Ascending aorta (tissue), 2 donors: Measurements from ENCODE around the gene HIVEP2. TPM values are rescaled to one million over a fixed set of nuclear protein-coding genes. Genes with fewer than 3 reads are reported as not detected.

Source experiments
- DNase-seq, 2 donors: peaks; one replicate each; pipeline ENCODE4 v3.0.0-alpha.2; 2019; ENCODE audit warnings: low spot score in 2 of 2
- H3K27ac ChIP-seq, 2 donors: fragments of 200-600 bp; sonication (generic); one replicate each; pipeline ENCODE4 v1.5.1; 2016 to 2017; ENCODE audit warnings: mild to moderate bottlenecking in 1 of 2
- H3K27me3 ChIP-seq: fragments of 200-600 bp; sonication (generic); one replicate; pipeline ENCODE4 v1.5.1; 2017
- H3K36me3 ChIP-seq, 2 donors: fragments of 200-600 bp; sonication (generic); one replicate each; pipeline ENCODE4 v1.5.1; 2016
- H3K4me1 ChIP-seq, 2 donors: fragments of 200-600 bp; sonication (generic); one replicate each; pipeline ENCODE4 v1.5.1; 2016 to 2017; ENCODE audit warnings: mild to moderate bottlenecking in 1 of 2
- H3K4me3 ChIP-seq, 2 donors: fragments of 200-600 bp; sonication (generic); one replicate each; pipeline ENCODE4 v1.5.1; 2016 to 2017; ENCODE audit warnings: mild to moderate bottlenecking in 1 of 2
- H3K9me3 ChIP-seq, 2 donors: fragments of 200-600 bp; sonication (generic); one replicate each; pipeline ENCODE4 v1.5.1; 2016
- CTCF ChIP-seq, 3 experiments: fragments of 200-600 bp in 2 of 3; fragments of 450-650 bp in 1 of 3; sonication (generic) in 2 of 3; IDR thresholded peaks; one replicate each; pipeline ENCODE4 v1.5.1; 2016 to 2019; ENCODE audit warnings: antibody characterized with exemption in 3 of 3, mild to moderate bottlenecking in 1 of 3, moderate library complexity in 1 of 3
- intact Hi-C: fragments of 100-400 bp; cut with DNase I; formaldehyde crosslinking; loops from one replicate; pipeline ENCODE4 v1.15.1; 2023
- total RNA-seq: library from RNA; depleted of rRNA; stranded (reverse); fragments of >200 nt; gene quantifications from one replicate; pipeline ENCODE4 v1.1.0, GENCODE V29; 2016

The HIVEP2 gene
- total RNA-seq, 1 donor from 2014 or later: 14.5 TPM

- no peak overlapping the region for H3K27ac ChIP-seq
- no peaks in the 10 kb centered on the region for H3K27me3 ChIP-seq
- no peaks in the 10 kb centered on the region for H3K4me1 ChIP-seq
- TF ChIP-seq CTCF (IDR thresholded peaks at IDR 0.05): no peak
- H3K36me3 ChIP-seq: no peaks in the 10 kb centered on the region
- no peaks in the 10 kb centered on the region for H3K9me3 ChIP-seq
- no peak overlapping the region for H3K4me3 ChIP-seq
- intact Hi-C loops: no loop called here
- no peak for DNase-seq
Observed at GRCh38 chr6:142738035-142738396, 207.0 kb downstream of the HIVEP2 start.

- TF ChIP-seq CTCF (IDR thresholded peaks at IDR 0.05): no peak
Observed at GRCh38 chr6:142737368-142738034, 207.5 kb downstream of the HIVEP2 start.

GRCh38 chr6:142735204-142735603 is 209.8 kb downstream of the HIVEP2 start:
- no peaks in the 10 kb centered on the region for H3K27me3 ChIP-seq
- H3K9me3 ChIP-seq: no peaks in the 10 kb centered on the region
- no peaks in the 10 kb centered on the region for H3K4me1 ChIP-seq
- intact Hi-C loops: no loop called here
- TF ChIP-seq CTCF (IDR thresholded peaks at IDR 0.05): no peak
- no peak overlapping the region for H3K4me3 ChIP-seq
- no peaks in the 10 kb centered on the region for H3K36me3 ChIP-seq
- no peak for DNase-seq
- no peak overlapping the region for H3K27ac ChIP-seq

More at GRCh38 chr6:142737368-142738034, 207.5 kb downstream of the HIVEP2 start:
- H3K27ac ChIP-seq: no peak overlapping the region
- intact Hi-C loops: no loop called here
- no peak overlapping the region for H3K4me3 ChIP-seq
- no peaks in the 10 kb centered on the region for H3K4me1 ChIP-seq
- no peaks in the 10 kb centered on the region for H3K36me3 ChIP-seq
- no peaks in the 10 kb centered on the region for H3K9me3 ChIP-seq
- no peak for DNase-seq
- no peaks in the 10 kb centered on the region for H3K27me3 ChIP-seq

GRCh38 chr6:142732790-142733189 is 212.2 kb downstream of the HIVEP2 start:
- H3K9me3 ChIP-seq: no peaks in the 10 kb centered on the region
- H3K27ac ChIP-seq: no peak overlapping the region
- H3K4me3 ChIP-seq: no peak overlapping the region
- H3K27me3 ChIP-seq: no peaks in the 10 kb centered on the region
- H3K4me1 ChIP-seq: no peaks in the 10 kb centered on the region
- H3K36me3 ChIP-seq: no peaks in the 10 kb centered on the region
- no peak for TF ChIP-seq CTCF (IDR thresholded peaks at IDR 0.05)
- intact Hi-C loops: no loop called here
- no peak for DNase-seq

- DNase-seq: no peak
- Histone ChIP-seq H3K9me3 (no peaks in the 10 kb centered on the region), H3K4me3 (no peak overlapping the region), H3K4me1 (no peaks in the 10 kb centered on the region), H3K36me3 (no peaks in the 10 kb centered on the region), H3K27ac (no peak overlapping the region), H3K27me3 (no peaks in the 10 kb centered on the region)
- TF ChIP-seq CTCF (IDR thresholded peaks at IDR 0.05): no peak
- intact Hi-C loops: no loop called here
Observed at GRCh38 chr6:142731611-142732010, 213.4 kb downstream of the HIVEP2 start.

GRCh38 chr6:142729618-142730017 is 215.4 kb downstream of the HIVEP2 start:
- no peak for DNase-seq
- Histone ChIP-seq H3K4me1 (no peaks in the 10 kb centered on the region), H3K27me3 (no peaks in the 10 kb centered on the region), H3K9me3 (no peaks in the 10 kb centered on the region), H3K4me3 (no peak overlapping the region), H3K27ac (no peak overlapping the region), H3K36me3 (no peaks in the 10 kb centered on the region)
- intact Hi-C loops: no loop called here
- TF ChIP-seq CTCF (IDR thresholded peaks at IDR 0.05): no peak
